BJ (cell line): ENCODE measurements around the gene MATN4. TPM values are rescaled to one million over a fixed set of nuclear protein-coding genes. Genes with fewer than 3 reads are reported as not detected.

Source experiments
- CTCF ChIA-PET: fragments of 350-600 bp; formaldehyde crosslinking; extraction: SDS; loops from one replicate; lab custom pipeline; 2021; ENCODE audit warnings: antibody characterized with exemption, inconsistent platforms; lab: Yijun Ruan, JAX
- POLR2A ChIA-PET: fragments of 300-600 bp; sonication (Branson Sonifier 250); formaldehyde crosslinking; extraction: SDS; loops from one replicate; lab custom pipeline; 2021; ENCODE audit warnings: antibody characterized with exemption; lab: Charles Lee
- DNase-seq: peaks from one replicate; pipeline ENCODE4 v3.0.0-alpha.2; 2011; ENCODE audit warnings: low read depth
- H3K27me3 ChIP-seq: 2 replicates; pipeline ENCODE4 v1.6.0; 2011; ENCODE audit warnings: low read length; ENCODE audit not compliant: control insufficient read depth, insufficient read depth
- H3K36me3 ChIP-seq: 2 replicates; pipeline ENCODE4 v1.5.1; 2011; ENCODE audit warnings: low read length; ENCODE audit not compliant: control insufficient read depth, insufficient read depth
- H3K4me3 ChIP-seq: 2 replicates; pipeline ENCODE4 v1.5.1; 2011; ENCODE audit warnings: low read depth, mild to moderate bottlenecking, control low read depth, low read length
- CTCF ChIP-seq: IDR thresholded peaks from 2 replicates; pipeline ENCODE4 v1.5.1; 2011; ENCODE audit warnings: low read depth, mild to moderate bottlenecking, control low read depth, inconsistent platforms, low read length, moderate library complexity; ENCODE audit not compliant: insufficient read depth
- polyA plus RNA-seq: library from polyadenylated mRNA; depleted of rRNA; stranded (reverse); fragments of >200 nt; gene quantifications from 2 replicates; pipeline ENCODE4 v1.2.3, GENCODE V29; 2011

The MATN4 gene
- polyA plus RNA-seq, 1 experiment = 0.06 TPM

DNA sequence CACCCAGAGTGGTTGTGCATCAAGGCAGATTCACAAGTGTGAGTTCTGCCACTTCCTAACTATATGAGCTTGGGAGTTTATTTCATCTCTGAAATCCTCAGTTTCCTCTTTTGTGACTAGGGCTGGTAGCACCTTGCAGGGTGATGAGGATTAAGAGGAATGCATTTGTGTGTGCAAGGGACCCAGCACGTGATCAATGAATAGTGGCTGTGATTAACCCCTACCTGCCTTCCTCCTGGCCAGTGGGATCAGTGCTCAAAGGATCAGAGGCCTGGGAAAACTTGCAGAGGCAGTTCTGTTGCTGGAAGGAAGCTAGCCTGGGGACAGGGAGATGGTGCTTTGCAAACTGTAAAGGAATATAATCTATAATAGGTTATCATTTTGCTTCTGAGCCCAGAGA is 32.9 kb upstream of the MATN4 start:
- ChIA-PET CTCF (interaction anchor here (0.8 to 1.2 kb wide), 2 partner anchors 18 to 22 kb away, joined by 3 read pairs; no protein-coding TSS in a partner anchor), POLR2A (interaction anchor here (0.6 kb wide), 1 partner anchor 32 kb away, joined by 4 read pairs; no protein-coding TSS in a partner anchor)
- TF ChIP-seq CTCF = no peak
- H3K4me3 ChIP-seq = no peak overlapping the region
- DNase-seq = no peak
- H3K27me3 ChIP-seq = no peaks in the 10 kb centered on the region
- peaks cover 14% of the 10 kb centered on the region for H3K36me3 ChIP-seq

DNA sequence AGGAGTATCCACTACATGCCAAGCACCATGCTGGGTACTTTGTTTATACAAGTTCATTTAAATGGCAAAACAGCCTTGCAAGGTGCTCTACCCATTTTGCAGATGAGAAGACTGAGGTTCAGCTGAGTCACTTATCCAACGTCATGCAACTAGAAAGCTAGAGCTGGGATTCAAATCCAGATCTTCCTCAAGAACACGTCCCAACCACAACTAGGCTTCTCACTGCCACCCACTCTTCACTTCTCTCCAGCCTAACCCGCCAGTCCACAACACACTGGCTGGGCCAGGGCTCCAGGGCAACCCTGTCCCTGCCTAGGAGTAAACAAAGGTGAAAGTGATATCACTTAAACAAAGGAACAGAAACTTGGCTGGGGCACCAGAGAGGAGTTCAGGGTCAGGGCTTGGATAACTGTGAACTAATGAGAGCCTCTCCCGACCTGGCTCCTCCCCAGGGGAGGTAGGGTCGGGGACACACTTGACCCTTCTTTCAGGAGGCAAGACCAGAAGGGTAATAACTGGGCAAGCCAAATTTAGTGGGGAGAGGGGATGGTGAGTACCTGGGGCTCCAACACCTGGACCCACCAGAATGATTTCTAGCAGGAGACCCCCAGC is 32.2 kb upstream of the MATN4 start:
- POLR2A ChIA-PET = no interaction called here
- CTCF ChIA-PET = interaction anchor here (0.6 to 1.2 kb wide), 2 partner anchors 21 to 23 kb away, joined by 3 to 4 read pairs; partner anchors contain the start of gene SYS1
- peaks cover 16% of the 10 kb centered on the region for H3K36me3 ChIP-seq
- H3K27me3 ChIP-seq = no peaks in the 10 kb centered on the region
- no peak overlapping the region for H3K4me3 ChIP-seq
- TF ChIP-seq CTCF = no peak
- no peak for DNase-seq

- TF ChIP-seq CTCF = no peak
- Histone ChIP-seq H3K4me3 (no peak overlapping the region), H3K27me3 (no peaks in the 10 kb centered on the region), H3K36me3 (peaks cover 20% of the 10 kb centered on the region)
- DNase-seq = no peak
- ChIA-PET CTCF (interaction anchor here (0.6 kb wide), 1 partner anchor 23 kb away, joined by 4 read pairs; the partner anchor contains the start of gene SYS1), POLR2A (no interaction called here)
Measured at GRCh38 chr20:45339799-45340198, 31.7 kb upstream of the MATN4 start.

- no peak for TF ChIP-seq CTCF
- DNase-seq = no peak
- H3K27me3 ChIP-seq = no peaks in the 10 kb centered on the region
- H3K4me3 ChIP-seq = no peak overlapping the region
- POLR2A ChIA-PET = no interaction called here
- H3K36me3 ChIP-seq = peaks cover 21% of the 10 kb centered on the region
- CTCF ChIA-PET = interaction anchor here (0.7 kb wide), 1 partner anchor 21 kb away, joined by 3 read pairs; no protein-coding TSS in a partner anchor
Measured at GRCh38 chr20:45339084-45339483, 31.0 kb upstream of the MATN4 start.

DNA sequence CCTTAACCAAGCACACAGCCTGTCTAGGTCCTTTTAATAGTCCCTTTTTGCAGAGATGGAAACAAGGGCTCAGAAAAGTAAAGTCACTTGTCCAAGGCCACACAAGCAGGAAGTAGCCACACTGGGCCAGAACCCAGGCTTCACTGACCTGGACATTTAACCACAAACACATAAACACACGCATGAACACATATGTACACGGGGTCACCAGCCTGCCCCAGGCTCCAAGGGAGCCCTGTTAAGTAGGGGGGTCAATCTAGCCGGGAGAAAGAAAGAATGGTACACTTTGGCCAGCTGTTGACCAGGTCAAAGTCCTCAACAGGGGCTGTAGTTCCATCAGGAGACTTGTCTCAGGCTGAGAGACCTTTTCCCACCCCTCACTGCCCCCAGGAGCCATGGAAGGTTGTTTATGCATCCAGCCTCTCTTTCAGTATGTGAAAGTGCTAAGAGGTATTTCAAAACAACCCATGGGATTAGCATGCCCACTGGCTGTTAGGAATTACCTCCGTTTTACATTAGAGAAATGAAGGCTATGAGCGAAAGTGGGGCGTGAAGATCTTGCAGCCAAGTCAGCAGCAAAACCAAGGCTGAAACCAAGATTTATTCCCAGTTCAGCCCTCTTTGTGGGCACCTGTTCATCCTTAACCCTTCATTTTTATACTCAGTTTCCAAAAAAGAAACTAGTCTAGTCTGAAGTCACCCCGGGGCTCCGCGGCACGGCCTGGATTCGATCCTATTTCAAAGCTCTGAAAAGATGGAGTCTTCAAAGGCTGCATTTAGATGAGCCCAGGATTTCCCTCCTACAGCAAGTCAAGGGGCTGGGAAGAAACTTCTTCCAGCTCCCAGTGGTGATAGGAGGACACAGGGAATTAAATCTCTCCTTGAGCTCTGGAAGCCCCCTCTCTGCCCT is 30.3 kb upstream of the MATN4 start:
- Histone ChIP-seq H3K36me3 (peaks cover 22% of the 10 kb centered on the region), H3K27me3 (no peaks in the 10 kb centered on the region), H3K4me3 (no peak overlapping the region)
- DNase-seq = no peak
- ChIA-PET POLR2A (interaction anchor here (0.8 to 2.1 kb wide), 2 partner anchors 8 to 449 kb away, joined by 3 to 8 read pairs; no protein-coding TSS in a partner anchor), CTCF (interaction anchor here (0.7 to 3.4 kb wide), 3 partner anchors 20 to 24 kb away, joined by 3 to 27 read pairs (median 8); partner anchors contain the start of gene SYS1)
- TF ChIP-seq CTCF = no peak
